HG02623 (cell line): ENCODE data around the gene POLA1.
"Not testable (repeated sequence)": the region's sequence is repeated elsewhere in the genome, so short reads cannot be mapped to it uniquely, and the experiment has no call there.

Experiments used
- ATAC-seq: cut with Tn5 transposase; IDR thresholded peaks from one replicate; pipeline ENCODE4 v1.9.1; 2021; ENCODE audit warnings: moderate library complexity; ENCODE audit not compliant: unreplicated experiment

Gene POLA1

GRCh38 chrX:24796204-24796603, 102.5 kb downstream of the POLA1 start:
- ATAC-seq, result no peak

GRCh38 chrX:24799078-24799477, 105.4 kb downstream of the POLA1 start:
- no peak for ATAC-seq

- ATAC-seq, result no peak
These were observed 105.8 kb downstream of the POLA1 start for GRCh38 chrX:24799565-24799964.

GRCh38 chrX:24805201-24805600, 111.5 kb downstream of the POLA1 start:
- ATAC-seq, result no peak

- not testable (repeated sequence) for ATAC-seq
These were observed 126.1 kb downstream of the POLA1 start for GRCh38 chrX:24819807-24820206.

- ATAC-seq, result no peak
These were observed 134.4 kb downstream of the POLA1 start for GRCh38 chrX:24828147-24828546.

GRCh38 chrX:24828600-24828999, 134.9 kb downstream of the POLA1 start:
- no peak for ATAC-seq

- no peak for ATAC-seq
These were observed 140.0 kb downstream of the POLA1 start for GRCh38 chrX:24833695-24834094.

- no peak for ATAC-seq
These were observed 144.2 kb downstream of the POLA1 start for GRCh38 chrX:24837966-24838365.

- no peak for ATAC-seq
These were observed 144.9 kb downstream of the POLA1 start for GRCh38 chrX:24838629-24839028.

GRCh38 chrX:24839331-24839730, 145.6 kb downstream of the POLA1 start:
- no peak for ATAC-seq

- no peak for ATAC-seq
These were observed 148.8 kb downstream of the POLA1 start for GRCh38 chrX:24842486-24842885.

- ATAC-seq, result no peak
These were observed 152.9 kb downstream of the POLA1 start for GRCh38 chrX:24846550-24847150.

GRCh38 chrX:24851289-24851688, 157.6 kb downstream of the POLA1 start:
- no peak for ATAC-seq

GRCh38 chrX:24851780-24852179, 158.1 kb downstream of the POLA1 start:
- no peak for ATAC-seq

GRCh38 chrX:24858004-24858746, 164.5 kb downstream of the POLA1 start:
- ATAC-seq, result no peak

GRCh38 chrX:24859211-24859841, 165.6 kb downstream of the POLA1 start:
- ATAC-seq, result no peak

GRCh38 chrX:24860140-24860539, 166.4 kb downstream of the POLA1 start:
- no peak for ATAC-seq

GRCh38 chrX:24862343-24862742, 168.6 kb downstream of the POLA1 start:
- ATAC-seq, result no peak

- not testable (repeated sequence) for ATAC-seq
These were observed 170.1 kb downstream of the POLA1 start for GRCh38 chrX:24863779-24864178.

GRCh38 chrX:24870143-24870542, 176.4 kb downstream of the POLA1 start:
- ATAC-seq, result no peak

GRCh38 chrX:24874604-24875247, 181.0 kb downstream of the POLA1 start:
- ATAC-seq, result no peak
